Skin epidermis (tissue), 12 donors: ENCODE measurements around the gene TMEM18.

Source experiments
- H3K27ac ChIP-seq, 21 experiments: fragments of 200-600 bp; sonication (generic) in 11 of 21; one replicate each; pipeline ENCODE4 v1.5.0; 2020; ENCODE audit warnings: mild to moderate bottlenecking in 3 of 21, inconsistent platforms in 2 of 21, moderate library complexity in 2 of 21
- H3K4me3 ChIP-seq, 7 experiments: fragments of 200-600 bp; sonication (generic) in 2 of 7; one replicate each; pipeline ENCODE4 v1.5.0; 2020; ENCODE audit warnings: inconsistent platforms in 2 of 7, mild to moderate bottlenecking in 2 of 7, moderate library complexity in 1 of 7

Gene TMEM18

GRCh38 chr2:641164-641871, 35.9 kb downstream of the TMEM18 start:
- H3K4me3 ChIP-seq = no peak overlapping the region
- H3K27ac ChIP-seq = no peak overlapping the region

- Histone ChIP-seq H3K27ac (no peak overlapping the region), H3K4me3 (no peak overlapping the region)
Measured at GRCh38 chr2:639703-640102, 37.5 kb downstream of the TMEM18 start.

- Histone ChIP-seq H3K27ac (no peak overlapping the region), H3K4me3 (no peak overlapping the region)
Measured at GRCh38 chr2:637804-638203, 39.4 kb downstream of the TMEM18 start.

GRCh38 chr2:637406-637776, 39.8 kb downstream of the TMEM18 start:
- Histone ChIP-seq H3K4me3 (no peak overlapping the region), H3K27ac (no peak overlapping the region)

GRCh38 chr2:636641-637405, 40.4 kb downstream of the TMEM18 start:
- peak overlapping the region; percentile 14 to 35 (median 18) for H3K4me3 ChIP-seq

GRCh38 chr2:635687-636621, 41.3 kb downstream of the TMEM18 start:
- Histone ChIP-seq H3K27ac (peak overlapping the region in 1 of 21 experiments; percentile 24), H3K4me3 (peak overlapping the region in 4 of 7 experiments; percentile 16 to 35 (median 20))

More at GRCh38 chr2:636641-637405, 40.4 kb downstream of the TMEM18 start:
- peak overlapping the region in 4 of 21 experiments; percentile 0 to 57 (median 37) for H3K27ac ChIP-seq

- Histone ChIP-seq H3K27ac (no peak overlapping the region), H3K4me3 (no peak overlapping the region)
Measured at GRCh38 chr2:634636-635388, 42.4 kb downstream of the TMEM18 start.

GRCh38 chr2:634041-634440, 43.2 kb downstream of the TMEM18 start:
- Histone ChIP-seq H3K4me3 (no peak overlapping the region), H3K27ac (no peak overlapping the region)

GRCh38 chr2:633371-633770, 43.8 kb downstream of the TMEM18 start:
- no peak overlapping the region for H3K27ac ChIP-seq
- no peak overlapping the region for H3K4me3 ChIP-seq

GRCh38 chr2:632471-632870, 44.7 kb downstream of the TMEM18 start:
- Histone ChIP-seq H3K27ac (no peak overlapping the region), H3K4me3 (no peak overlapping the region)

GRCh38 chr2:631741-632140, 45.5 kb downstream of the TMEM18 start:
- no peak overlapping the region for H3K27ac ChIP-seq
- H3K4me3 ChIP-seq = no peak overlapping the region

- no peak overlapping the region for H3K27ac ChIP-seq
- no peak overlapping the region for H3K4me3 ChIP-seq
Measured at GRCh38 chr2:630451-631320, 46.5 kb downstream of the TMEM18 start.

GRCh38 chr2:629961-630360, 47.2 kb downstream of the TMEM18 start:
- H3K4me3 ChIP-seq = no peak overlapping the region
- H3K27ac ChIP-seq = no peak overlapping the region

GRCh38 chr2:628651-629050, 48.6 kb downstream of the TMEM18 start:
- H3K4me3 ChIP-seq = peak overlapping the region in 1 of 7 experiments; percentile 15
- peak overlapping the region in 2 of 21 experiments; percentile 2 to 17 for H3K27ac ChIP-seq

GRCh38 chr2:627926-628560, 49.2 kb downstream of the TMEM18 start:
- Histone ChIP-seq H3K27ac (no peak overlapping the region), H3K4me3 (no peak overlapping the region)

GRCh38 chr2:627340-627709, 49.9 kb downstream of the TMEM18 start:
- no peak overlapping the region for H3K4me3 ChIP-seq

GRCh38 chr2:626491-627339, 50.5 kb downstream of the TMEM18 start:
- H3K27ac ChIP-seq = no peak overlapping the region
- no peak overlapping the region for H3K4me3 ChIP-seq

More at GRCh38 chr2:627340-627709, 49.9 kb downstream of the TMEM18 start:
- H3K27ac ChIP-seq = no peak overlapping the region
